GM19395 (cell line): ENCODE data around the gene CSNK2A1.

Experiments used
- ATAC-seq: cut with Tn5 transposase; IDR thresholded peaks from one replicate; pipeline ENCODE4 v1.9.1; 2021; ENCODE audit warnings: mild to moderate bottlenecking, moderate library complexity; ENCODE audit not compliant: unreplicated experiment

The CSNK2A1 gene

DNA sequence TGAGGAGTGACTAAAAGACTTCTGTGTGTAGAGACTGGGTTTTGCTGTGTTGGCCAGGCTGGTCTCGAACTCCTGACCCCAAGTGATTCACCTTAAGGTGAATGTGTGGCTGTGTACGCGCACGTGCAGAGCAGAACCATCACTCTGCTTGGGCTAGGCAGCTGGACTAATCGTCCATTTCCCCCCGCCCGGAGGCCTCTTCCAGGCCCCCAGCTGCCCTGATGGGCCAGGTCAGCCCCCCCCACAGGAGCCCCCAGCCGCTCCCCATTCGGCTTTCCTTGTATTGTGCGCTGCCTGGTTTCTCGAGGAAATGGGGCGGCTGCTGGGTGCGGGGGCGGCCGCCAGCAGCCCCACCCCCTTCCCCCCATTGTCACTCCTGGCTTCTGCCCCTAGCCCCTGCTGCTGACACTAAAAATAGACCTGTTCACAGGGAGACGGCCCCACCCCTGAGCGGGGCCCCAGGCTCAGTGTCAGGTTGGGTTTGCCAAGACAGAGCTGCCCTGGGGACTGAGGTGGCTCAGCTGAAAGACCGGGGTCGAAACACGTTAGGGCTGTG is 24.6 kb upstream of the CSNK2A1 start:
- no peak for ATAC-seq

DNA sequence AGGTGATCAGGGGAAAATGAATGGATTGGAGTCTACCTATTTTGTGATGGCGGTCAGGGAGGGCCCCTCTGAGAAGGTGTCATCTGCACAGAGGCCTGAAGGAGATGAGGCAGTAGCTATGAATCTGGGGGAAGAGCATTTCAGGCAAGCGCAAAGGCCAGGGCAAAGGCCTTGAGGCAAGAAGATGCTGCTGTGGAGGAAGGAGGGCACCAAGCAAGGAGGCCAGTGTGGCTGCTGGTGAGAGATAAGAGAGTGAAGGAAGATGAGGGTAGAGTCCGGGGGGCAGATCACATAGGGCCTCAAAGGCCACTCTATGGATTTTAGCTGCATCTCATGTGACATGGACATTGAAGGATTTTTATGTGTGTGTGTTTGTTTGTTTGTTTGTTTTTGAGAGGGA is 20.6 kb upstream of the CSNK2A1 start:
- ATAC-seq = no peak

DNA sequence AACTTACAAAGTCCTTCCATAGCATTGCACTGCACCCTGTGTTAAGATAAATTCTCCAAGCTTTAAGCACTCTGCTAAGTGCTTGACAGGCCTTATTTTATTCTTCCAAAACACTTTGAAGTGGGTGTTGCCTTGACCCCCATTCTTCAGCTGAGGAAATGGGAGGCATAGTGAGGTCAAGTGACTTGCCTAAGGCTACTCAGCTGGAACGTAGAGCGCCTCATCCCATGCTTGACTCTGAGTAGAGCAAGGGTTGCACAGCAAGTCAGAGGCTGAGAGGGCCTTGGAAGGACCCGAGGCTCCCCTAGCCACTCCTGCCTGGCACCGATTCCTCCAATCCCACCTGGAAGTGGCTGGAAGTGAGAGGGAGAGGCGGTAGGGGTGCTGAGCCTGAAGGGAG is 19.6 kb upstream of the CSNK2A1 start:
- no peak for ATAC-seq

DNA sequence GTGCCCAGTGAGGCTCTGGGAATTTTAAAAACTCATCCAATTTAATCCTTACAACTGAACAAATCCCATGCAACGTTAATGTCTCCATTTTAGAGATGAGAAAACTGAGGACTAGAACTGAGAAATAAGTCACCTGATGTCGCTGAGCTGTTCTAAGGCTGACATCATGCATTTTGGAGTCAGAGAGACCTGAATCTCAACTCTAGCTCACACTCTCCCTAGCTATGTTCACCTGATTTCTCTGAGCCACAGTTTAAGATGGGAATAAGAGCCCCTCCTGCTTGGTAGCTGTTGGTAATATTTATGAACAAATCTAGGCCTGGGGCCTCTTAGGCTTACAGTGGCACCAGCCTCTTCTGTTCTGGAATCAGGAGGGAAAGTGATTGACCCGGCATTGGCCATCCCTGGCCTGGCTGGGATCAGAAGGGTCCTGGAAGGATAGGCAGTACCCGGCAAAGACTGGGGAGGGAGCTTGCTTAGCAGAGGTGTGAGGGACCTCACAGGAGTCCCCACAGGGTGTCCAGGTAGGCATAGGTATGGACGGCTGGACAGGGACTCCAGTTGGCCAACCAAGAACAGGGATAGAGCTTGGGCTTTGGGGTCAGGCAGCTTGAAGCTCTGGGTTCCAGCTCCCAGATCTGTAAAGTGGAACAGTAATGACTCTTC is 18.8 kb upstream of the CSNK2A1 start:
- no peak for ATAC-seq

DNA sequence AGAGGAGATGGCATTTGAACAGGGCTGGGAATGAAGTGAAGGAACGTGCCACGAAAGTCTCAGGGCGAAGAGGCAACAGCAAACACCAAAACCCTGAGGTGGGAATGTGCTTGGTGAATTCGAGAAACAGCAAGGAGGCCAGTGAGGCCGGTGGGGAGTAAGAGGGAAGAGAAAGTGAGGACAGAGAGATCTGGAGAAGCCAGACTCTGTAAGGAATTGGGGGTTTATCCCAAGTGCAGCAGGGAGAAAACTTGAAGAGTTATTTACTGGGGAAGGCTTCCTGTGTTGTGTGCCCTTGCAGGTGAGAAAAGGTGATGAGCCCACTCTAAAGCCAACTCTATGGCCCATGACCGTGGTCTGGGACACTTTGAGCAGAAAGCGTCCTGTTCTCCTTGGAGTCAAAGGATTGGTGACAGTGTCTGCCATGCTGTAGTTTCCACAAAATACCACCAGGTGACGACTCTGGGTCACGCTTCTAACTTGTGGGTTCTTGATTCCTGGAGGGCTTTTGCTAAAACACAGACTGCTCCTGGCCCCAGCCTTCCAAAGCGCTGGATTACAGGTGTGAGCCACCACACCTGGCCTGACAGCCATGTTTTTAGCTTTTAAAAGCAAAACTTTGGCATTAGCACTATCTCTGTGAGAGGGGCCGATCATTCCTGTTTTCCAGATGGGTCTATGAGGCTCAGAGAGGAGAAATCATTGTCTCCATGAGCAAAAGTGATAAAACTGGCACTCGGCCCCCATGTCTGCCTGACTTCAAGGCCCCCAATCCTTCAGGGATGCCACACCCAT is 18.0 kb upstream of the CSNK2A1 start:
- peak; percentile 52 for ATAC-seq

DNA sequence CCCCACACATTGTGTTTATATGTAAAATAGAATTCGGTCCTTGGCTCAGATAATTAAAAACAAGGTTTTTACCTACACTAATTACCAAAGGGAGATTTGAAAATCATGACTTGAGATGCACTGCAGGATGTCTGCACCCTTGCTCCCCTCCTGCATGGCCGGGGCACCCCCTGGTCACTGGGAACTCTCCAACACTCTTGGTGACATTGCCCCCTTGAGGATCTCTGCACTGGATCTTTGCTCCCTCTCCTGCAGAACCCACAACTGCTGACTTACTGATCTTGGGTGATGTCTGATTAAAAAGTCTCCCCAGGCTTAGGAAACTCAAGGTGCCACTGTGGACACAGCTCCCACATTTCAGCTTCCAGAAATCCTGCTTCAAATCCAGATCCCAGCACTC is 17.1 kb upstream of the CSNK2A1 start:
- ATAC-seq = no peak

DNA sequence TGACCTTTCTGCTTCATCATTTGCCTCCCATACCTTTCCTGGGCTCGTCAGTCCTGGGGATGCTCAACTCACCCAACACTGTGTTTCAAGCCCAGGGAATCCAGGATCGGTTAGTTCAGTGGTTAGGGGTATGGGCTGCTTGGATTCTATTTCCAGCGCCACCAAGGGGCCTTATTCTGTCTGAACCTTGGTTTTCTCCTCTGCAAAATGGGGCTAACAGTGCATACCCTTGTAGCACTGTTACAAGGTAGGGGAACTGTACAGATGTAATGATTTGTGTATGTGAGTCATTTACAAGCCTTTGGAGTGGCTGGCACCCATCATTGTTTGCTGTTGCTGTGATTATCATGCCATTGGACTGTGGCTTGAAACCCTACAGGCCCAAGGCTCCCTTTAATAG is 14.5 kb upstream of the CSNK2A1 start:
- ATAC-seq = no peak

DNA sequence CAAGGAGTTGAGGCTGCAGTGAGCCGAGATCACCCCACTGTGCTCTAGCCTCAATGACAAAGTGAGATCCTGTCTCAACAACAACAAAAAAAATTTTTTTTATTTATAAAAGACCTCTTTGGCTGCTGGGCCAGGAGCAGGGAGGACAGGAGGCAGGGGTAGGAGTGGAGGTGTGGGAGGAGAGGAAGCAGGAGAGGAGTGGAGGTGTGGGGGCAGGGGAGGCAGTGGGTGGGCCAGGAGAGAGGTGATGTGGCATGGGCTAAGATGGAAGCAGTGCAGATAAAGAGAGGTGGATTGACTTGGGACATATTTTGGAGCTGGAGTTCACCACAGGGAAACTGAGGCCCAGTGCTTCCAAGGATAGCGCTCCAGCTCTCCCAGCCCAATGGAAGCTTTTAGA is 13.4 kb upstream of the CSNK2A1 start:
- ATAC-seq = no peak

DNA sequence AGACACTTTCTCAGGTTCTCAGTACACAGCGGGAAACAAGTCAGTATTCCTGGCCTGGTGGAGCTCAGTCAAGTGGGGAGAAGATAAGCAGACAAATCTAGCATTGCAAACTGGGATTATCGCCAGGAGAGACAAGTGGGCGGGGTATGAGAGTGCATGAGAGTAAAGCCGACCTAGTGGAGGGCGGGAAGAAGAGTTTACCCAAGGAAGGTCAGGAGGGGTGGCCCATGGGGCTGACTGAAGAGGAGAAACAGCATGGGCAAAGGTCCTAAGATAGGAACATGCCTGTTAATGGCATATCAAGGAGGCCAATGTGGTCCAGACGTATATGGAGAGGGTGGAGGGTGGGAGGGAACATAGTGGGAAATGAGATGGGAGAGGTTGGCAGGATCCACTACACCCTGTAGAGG is 12.4 kb upstream of the CSNK2A1 start:
- no peak for ATAC-seq

DNA sequence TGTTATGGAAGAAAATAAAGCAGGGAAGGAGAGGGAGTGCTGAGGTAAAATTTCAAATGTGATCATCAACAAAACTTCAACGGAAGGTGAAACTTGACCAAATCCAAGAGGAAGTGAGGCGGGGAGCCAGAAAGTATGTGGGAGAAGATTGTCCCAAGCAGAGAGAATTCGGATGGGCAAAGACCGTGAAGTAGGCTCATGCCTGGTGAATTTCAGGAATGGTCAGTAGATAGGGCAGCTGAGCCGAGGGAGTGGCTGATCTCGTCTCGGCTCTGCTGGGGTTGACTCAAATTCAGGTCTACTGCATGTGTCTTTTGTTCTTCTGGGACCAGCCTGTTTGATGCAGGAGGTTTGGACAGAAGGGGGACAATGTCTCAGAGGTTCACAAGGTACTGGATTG is 7.0 kb upstream of the CSNK2A1 start:
- no peak for ATAC-seq

DNA sequence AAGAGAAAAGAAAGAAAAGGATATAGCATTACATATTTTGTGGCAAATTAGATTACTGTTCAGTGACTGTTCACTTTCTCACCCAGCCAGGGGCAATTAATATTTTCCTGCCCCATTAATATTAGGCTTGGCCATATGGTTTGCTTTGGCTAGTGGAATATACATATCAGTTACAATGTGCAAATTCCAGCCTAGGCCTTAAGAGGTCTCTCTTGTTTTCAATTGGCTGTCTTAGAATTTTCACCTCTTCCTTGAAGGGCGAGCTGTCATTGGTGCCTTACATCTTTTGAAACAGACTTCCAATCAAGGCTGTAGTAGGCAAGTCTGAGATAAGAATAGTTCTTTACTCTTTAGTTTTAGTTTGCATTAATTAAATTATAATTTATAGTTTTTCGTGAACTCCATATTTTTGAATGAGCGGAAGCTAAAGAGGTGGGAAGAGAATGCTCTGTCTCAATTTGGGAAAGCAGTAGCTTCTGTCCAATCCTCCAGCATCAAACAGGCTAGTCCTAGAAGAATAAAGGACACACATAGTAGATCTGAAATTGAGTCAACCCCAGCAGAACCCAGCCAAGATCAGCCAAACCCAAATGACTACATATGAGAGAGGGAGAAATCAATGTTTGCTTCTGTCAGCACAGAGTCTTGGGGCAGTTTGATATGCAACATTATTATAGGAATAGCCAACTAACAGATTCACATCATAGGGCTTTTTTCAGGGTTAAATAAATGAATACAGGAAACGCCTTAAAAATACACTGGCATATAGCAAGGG is 6.3 kb upstream of the CSNK2A1 start:
- ATAC-seq = no peak

DNA sequence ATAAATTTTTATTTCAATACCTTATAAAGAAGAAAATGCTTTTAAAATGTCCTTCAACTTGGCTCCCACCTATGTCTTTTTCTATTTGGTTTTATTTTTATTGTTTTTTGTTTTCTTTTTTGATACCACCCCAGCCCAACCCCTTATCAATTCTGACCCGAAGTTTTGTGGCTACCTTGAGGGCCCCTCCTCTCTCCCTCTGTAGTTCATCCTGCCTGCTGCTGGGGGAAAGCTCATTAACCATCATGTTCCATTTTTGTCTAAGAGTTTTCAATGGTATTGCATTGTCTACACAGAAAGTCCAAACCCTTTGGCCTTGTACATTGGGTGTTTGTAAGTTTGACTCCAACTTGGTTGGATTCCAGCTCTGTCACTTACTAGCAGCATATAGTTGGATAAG is 5.3 kb upstream of the CSNK2A1 start:
- no peak for ATAC-seq

DNA sequence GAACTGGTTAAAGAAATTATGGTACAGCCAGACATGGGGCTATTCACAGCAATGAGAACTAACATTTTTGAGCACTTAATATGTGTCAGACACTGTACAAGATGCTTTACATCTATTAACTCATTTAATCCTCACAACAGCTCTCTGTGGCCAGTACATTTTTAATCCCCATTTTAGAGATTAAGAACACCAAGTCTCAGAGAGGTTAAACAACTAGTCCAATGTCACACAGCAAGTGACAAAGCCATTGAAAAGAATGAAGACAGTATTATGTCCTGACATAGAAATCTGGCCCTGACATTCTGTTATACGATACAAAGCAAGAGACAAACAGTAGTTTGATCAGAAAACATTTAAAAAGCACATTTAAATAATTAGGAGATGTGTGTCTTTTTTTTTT is 3.8 kb upstream of the CSNK2A1 start:
- no peak for ATAC-seq

DNA sequence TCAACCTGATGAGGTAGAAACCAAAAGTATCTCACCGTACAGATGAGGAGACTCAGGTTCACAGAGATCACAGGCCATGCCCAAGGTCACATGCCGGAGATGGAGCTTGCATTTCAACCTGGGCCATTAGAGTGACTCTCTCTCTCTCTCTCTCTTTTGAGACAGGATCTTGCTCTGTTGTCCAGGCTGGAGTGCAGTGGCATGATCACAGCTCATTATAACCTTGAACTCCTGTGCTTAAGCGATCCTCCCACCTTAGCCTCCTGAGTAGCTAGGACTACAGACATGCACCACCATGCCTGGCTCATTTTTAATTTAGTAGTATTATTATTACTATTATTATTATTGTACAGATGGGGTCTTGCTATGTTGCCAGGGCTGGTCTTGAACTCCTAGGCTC is 2.8 kb upstream of the CSNK2A1 start:
- no peak for ATAC-seq

DNA sequence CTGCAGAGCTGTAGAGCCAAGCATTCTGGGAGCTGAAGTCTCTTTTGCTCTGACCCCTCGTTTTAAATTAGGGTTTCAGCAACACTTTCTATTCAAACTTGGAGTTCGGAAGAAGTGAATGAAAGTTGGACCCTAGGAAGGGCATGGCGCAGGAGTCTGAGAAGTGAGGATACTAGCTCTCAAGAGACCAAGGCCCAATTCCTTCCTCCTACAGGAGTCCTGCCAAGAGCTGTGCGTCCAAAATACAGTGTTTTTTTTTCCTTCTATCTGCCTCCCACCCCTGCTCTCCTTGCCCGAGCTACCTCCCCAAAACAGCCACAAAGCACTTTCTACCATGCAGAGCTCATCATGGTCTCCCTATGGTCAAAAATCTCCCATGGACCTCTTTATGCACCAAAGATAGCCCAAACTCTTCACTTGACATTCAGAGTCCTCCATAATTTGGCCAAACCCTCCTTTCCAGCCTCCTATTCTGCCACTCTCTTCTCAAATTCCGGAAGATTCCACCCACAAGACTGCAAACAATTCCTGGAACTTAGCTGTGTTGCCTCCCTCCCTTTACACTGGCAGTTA is 649 bp upstream of the CSNK2A1 start:
- no peak for ATAC-seq

DNA sequence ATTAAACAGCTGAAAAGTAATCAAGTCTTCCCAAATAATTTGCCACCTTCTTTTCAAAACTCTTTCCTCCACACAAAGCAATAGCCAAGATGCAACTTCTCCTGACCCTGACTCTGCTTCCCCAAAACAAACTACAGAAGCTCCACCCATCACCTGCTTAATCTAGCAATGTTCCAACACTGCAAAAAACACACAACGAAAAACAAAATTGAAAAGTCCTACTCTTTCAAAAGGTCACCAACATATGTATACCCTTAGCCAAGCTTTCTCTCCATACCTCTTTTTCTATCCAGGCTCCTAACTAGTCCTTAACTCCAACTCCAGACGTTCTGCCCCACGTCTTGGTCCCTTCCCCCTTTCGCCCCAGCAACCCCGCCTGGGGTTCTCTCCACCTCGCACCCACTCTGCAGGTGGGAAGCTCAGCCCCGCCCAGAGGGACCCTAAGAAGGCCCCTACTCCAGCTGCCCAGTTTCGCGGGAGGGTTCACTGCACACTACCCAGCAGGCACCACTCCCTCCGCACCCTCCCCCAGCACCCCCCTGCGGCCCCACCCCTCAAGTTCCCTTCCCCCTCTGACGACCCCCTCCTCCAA is 717 bp downstream of the CSNK2A1 start:
- peak; percentile 18 for ATAC-seq

DNA sequence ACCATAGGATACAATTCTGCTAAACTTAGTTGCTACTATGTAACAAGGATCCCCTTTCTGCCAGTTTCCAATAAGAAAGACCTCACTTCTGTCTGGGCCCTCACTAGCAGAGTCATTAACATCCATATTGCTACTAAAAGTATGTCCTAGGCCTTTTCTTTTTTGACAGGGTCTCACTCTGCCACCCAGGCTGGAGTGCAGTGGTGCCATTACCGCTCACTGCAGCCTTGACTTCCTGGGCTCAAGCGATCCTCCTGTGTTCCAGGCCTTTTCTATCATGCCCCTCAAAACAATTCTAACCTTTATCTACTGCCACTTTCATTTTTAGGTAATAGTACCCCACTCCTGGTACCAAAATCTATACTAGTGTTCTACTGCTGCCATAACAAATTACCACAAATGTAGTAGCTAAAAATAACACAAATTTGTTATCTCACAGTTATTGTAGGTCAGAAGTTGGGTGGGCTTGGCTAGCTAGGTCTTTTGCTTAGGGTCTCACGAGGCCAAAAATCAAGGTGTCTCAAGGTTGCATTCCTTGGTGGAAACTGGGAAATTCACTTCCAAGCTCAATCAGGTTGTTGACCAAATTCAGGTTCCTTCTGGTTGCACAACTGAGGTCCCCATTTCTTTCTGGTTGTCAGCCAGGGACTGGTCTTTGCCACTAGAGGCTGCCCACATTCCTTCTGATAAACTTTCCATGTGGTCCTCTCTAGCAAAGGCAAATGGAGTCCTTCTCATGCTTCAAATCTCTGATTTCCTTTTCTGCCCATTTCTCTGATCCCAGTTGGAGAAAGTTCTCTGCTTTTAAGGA is 3.0 kb downstream of the CSNK2A1 start:
- no peak for ATAC-seq

DNA sequence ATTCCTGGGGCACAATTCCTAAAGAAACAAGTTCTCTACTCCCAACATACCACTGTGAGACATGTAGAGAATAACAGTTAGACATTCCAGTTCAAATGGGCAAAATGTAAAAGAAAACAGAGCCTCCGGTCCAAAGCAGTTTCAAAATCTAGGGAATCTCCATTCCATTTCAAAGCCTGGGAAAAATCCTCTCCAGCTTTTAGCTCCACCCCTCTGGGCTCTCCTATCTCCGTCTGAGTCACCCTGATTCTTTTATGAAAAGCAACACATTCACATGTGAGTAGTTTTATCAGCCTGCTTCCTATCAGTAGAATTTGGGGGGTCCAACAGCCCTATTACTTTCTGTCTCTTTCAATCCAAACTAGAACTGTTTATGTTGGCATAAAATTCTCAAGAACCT is 3.7 kb downstream of the CSNK2A1 start:
- ATAC-seq = no peak

DNA sequence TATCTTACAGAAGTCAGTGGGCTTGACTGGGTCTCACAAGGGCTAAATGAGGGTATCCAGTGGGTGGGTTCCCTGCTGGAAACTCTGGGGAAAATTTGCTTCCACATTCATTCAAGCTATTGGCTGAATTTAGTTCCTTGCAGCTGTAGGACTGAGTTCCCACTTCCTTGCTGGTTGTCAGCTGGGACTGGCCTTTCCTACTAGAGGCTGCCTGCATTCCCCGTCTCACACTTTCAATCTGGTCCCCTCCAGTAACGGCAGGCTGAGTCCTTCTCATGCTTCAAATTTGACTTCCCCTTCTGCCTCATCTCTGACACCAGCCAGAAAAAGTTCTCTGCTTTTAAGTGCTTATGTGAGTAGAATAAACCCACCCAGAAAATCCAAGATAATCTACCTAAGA is 4.4 kb downstream of the CSNK2A1 start:
- no peak for ATAC-seq

DNA sequence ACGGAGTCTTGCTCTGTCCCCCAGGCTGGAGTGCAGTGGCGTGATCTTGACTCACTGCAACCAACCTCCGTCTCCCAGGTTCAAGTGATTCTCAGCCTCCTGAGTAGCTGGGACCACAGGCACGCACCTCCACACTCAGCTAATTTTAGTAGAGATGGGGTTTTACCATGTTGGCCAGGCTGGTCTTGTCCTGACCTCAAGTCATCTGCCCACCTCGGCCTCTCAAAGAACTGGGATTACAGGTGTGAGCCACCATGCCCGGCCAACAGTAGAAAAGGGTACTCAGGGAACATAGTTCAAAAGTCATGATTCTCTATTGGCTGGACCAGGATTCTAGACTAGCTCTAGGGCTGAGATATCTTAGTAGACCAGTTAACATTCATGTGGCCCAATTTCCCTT is 5.6 kb downstream of the CSNK2A1 start:
- ATAC-seq = no peak
